ENCODE data around the gene AGER. TPM values are rescaled to one million over a fixed set of nuclear protein-coding genes. Genes with fewer than 3 reads are reported as not detected.
"Not testable (repeated sequence)": the region's sequence is repeated elsewhere in the genome, so short reads cannot be mapped to it uniquely, and the experiment has no call there.

Gene AGER
- total and polyA plus RNA-seq, 2 of the 4 experiments (the other 2 are of a cell fraction): 0.18 to 4.2 TPM

GRCh38 chr6:32146287-32146686, 37.8 kb downstream of the AGER start:
- TF ChIP-seq MAFK (IDR thresholded peaks at IDR 0.05; ENCODE audit: low read depth, low read length) (no peak), CEBPB (IDR thresholded peaks at IDR 0.05; ENCODE audit: low read depth, low read length) (peak; percentile 54; the same call in 1 of the 2 replicates)
- Histone ChIP-seq H2AK5ac (ENCODE audit: low read depth, low read length) (no peak overlapping the region), H3K27ac (ENCODE audit: insufficient read depth, low read length) (no peak overlapping the region), H3K9ac (ENCODE audit: low read depth, low read length) (0 out of 2 replicates have a peak overlapping the region, but pooled peaks have one; percentile 17), H4K5ac (ENCODE audit: low read depth, low read length) (no peak overlapping the region), H2BK5ac (ENCODE audit: low read depth, low read length, poor library complexity, severe bottlenecking) (no peak overlapping the region), H3K9me3 (ENCODE audit: control insufficient read depth, insufficient read depth, low read length) (peaks cover 2% of the 10 kb centered on the region; the same call in 1 of the 2 replicates), H3K4me1 (ENCODE audit: control insufficient read depth, insufficient read depth, low read length) (peaks cover 4% of the 10 kb centered on the region; the same call in 1 of the 2 replicates), H3K27me3 (ENCODE audit: control insufficient read depth, insufficient read depth, low read length) (peaks cover 27% of the 10 kb centered on the region), H2AFZ (replicated peaks; ENCODE audit: low read length, poor library complexity) (no peak overlapping the region), H2BK15ac (ENCODE audit: low read depth, low read length) (no peak overlapping the region; the same call in 2 of the 3 replicates), H3K4me2 (ENCODE audit: low read depth, low read length) (no peak overlapping the region), H3K4ac (ENCODE audit: low read depth, low read length) (no peak overlapping the region), H3K79me1 (ENCODE audit: low read depth in 1 of 2, low read length in 2 of 2) (no peaks in the 10 kb centered on the region), H3K18ac (ENCODE audit: low read depth, low read length) (no peak overlapping the region), H2BK120ac (ENCODE audit: low read depth, low read length) (no peak overlapping the region), H3K4me3 (ENCODE audit: insufficient read depth, low read depth, low read length) (no peak overlapping the region), H3K56ac (ENCODE audit: extremely low read depth, insufficient read depth, low read length) (no peak overlapping the region), H2AK9ac (replicated peaks; ENCODE audit: low read depth, low read length, poor library complexity) (no peak overlapping the region), H4K20me1 (ENCODE audit: insufficient read depth, low read length) (no peaks in the 10 kb centered on the region), H3K9me1 (ENCODE audit: insufficient read depth, low read length) (0 out of 2 replicates have a peak, but pooled peaks cover 3% of the 10 kb centered on the region), H4K91ac (ENCODE audit: insufficient read depth, low read depth, low read length) (no peak overlapping the region), H3K14ac (replicated peaks; ENCODE audit: low read depth, low read length) (no peak overlapping the region), H4K8ac (ENCODE audit: low read depth in 2 of 2, low read length in 2 of 2) (no peak overlapping the region), H3K36me3 (ENCODE audit: control insufficient read depth, insufficient read depth, low read length) (peaks cover 2% of the 10 kb centered on the region; the same call in 1 of the 2 replicates), H2BK20ac (ENCODE audit: low read depth, low read length) (peak overlapping the region; percentile 4; the same call in 1 of the 2 replicates), H3K23ac (ENCODE audit: low read depth, low read length) (no peak overlapping the region)
- dilution Hi-C loops (cut with HindIII; ENCODE audit: low sequenced_read_pairs, unreplicated experiment): no loop called here
- ChIA-PET POLR2A (ENCODE audit: unreplicated experiment) (no interaction called here), CTCF (interaction anchor here (0.9 kb wide), 2 partner anchors 10 kb away, joined by 3 to 4 read pairs; no protein-coding TSS in a partner anchor)
- intact Hi-C loops (cut with micrococcal nuclease): no loop called here
- no TSS peak for BruUV-seq (replicated peaks)
- DNase-seq: no peak
- no peak for ATAC-seq (ENCODE audit: low read depth)
- in situ Hi-C loops (cut with MboI; ENCODE audit: low sequenced_read_pairs): no loop called here
- WGBS, 2 experiments (ENCODE audit: extremely low coverage in 2 of 2, insufficient read length in 1 of 2): no CpG with 5 or more reads among the region's 1 CpG

GRCh38 chr6:32144238-32144637, 39.8 kb downstream of the AGER start:
- H4K91ac ChIP-seq (ENCODE audit: insufficient read depth, low read depth, low read length); H3K27ac ChIP-seq (ENCODE audit: insufficient read depth, low read length); H3K56ac ChIP-seq (ENCODE audit: extremely low read depth, insufficient read depth, low read length); H2BK15ac ChIP-seq (ENCODE audit: low read depth, low read length); BruUV-seq (replicated peaks); H4K8ac ChIP-seq (ENCODE audit: low read depth in 2 of 2, low read length in 2 of 2); H3K14ac ChIP-seq (replicated peaks; ENCODE audit: low read depth, low read length); H3K9ac ChIP-seq (ENCODE audit: low read depth, low read length); H3K4me2 ChIP-seq (ENCODE audit: low read depth, low read length); H4K20me1 ChIP-seq (ENCODE audit: insufficient read depth, low read length); in situ Hi-C loops (cut with MboI; ENCODE audit: low sequenced_read_pairs); intact Hi-C loops (cut with micrococcal nuclease); H3K36me3 ChIP-seq (ENCODE audit: control insufficient read depth, insufficient read depth, low read length); CTCF ChIA-PET; H3K9me3 ChIP-seq (ENCODE audit: control insufficient read depth, insufficient read depth, low read length); H2AK5ac ChIP-seq (ENCODE audit: low read depth, low read length); H3K4me3 ChIP-seq (ENCODE audit: insufficient read depth, low read depth, low read length); H3K79me1 ChIP-seq (ENCODE audit: low read depth in 1 of 2, low read length in 2 of 2); H4K5ac ChIP-seq (ENCODE audit: low read depth, low read length); H2BK20ac ChIP-seq (ENCODE audit: low read depth, low read length); H2BK120ac ChIP-seq (ENCODE audit: low read depth, low read length); H2AFZ ChIP-seq (replicated peaks; ENCODE audit: low read length, poor library complexity); H2BK5ac ChIP-seq (ENCODE audit: low read depth, low read length, poor library complexity, severe bottlenecking); dilution Hi-C loops (cut with HindIII; ENCODE audit: low sequenced_read_pairs, unreplicated experiment); DNase-seq; H3K9me1 ChIP-seq (ENCODE audit: insufficient read depth, low read length); H3K4ac ChIP-seq (ENCODE audit: low read depth, low read length); H2AK9ac ChIP-seq (replicated peaks; ENCODE audit: low read depth, low read length, poor library complexity); H3K18ac ChIP-seq (ENCODE audit: low read depth, low read length); H3K4me1 ChIP-seq (ENCODE audit: control insufficient read depth, insufficient read depth, low read length); ATAC-seq (ENCODE audit: low read depth); H3K23ac ChIP-seq (ENCODE audit: low read depth, low read length): not testable (repeated sequence)
- POLR2A ChIA-PET (ENCODE audit: unreplicated experiment): interaction anchor here (0.6 kb wide), 1 partner anchor 16 kb away, joined by 6 read pairs; the partner anchor contains the start of gene ATF6B
- H3K27me3 ChIP-seq (ENCODE audit: control insufficient read depth, insufficient read depth, low read length): peaks cover 27% of the 10 kb centered on the region
- no CpG with 5 or more reads among the region's 7 CpGs for WGBS, 2 experiments (ENCODE audit: extremely low coverage in 2 of 2, insufficient read length in 1 of 2)

Measured in IMR-90 (cell line).